CD14-positive monocyte (primary cell): Measurements from ENCODE around the gene RBBP4. TPM values are rescaled to one million over a fixed set of nuclear protein-coding genes. Genes with fewer than 3 reads are reported as not detected.

Source experiments
- DNase-seq, 3 donors: peaks; one replicate each; pipeline ENCODE4 v3.0.0-alpha.2; 2011 to 2022
- H2AFZ ChIP-seq: 2 replicates; pipeline ENCODE4 v1.6.0; 2012; ENCODE audit warnings: mild to moderate bottlenecking, low read depth, low read length, inconsistent platforms; ENCODE audit not compliant: insufficient read depth, poor library complexity, severe bottlenecking
- H3K27ac ChIP-seq, 2 donors: 1 replicate in 1 of 2; 2 replicates in 1 of 2; pipeline ENCODE4 v1.5.1; 2012 to 2013; ENCODE audit warnings: low read length in 2 of 2, control low read depth in 1 of 2, inconsistent platforms in 1 of 2, low read depth in 1 of 2, mild to moderate bottlenecking in 1 of 2
- H3K27me3 ChIP-seq, 2 donors: one replicate each; pipeline versions ENCODE4 v1.6.0 to v1.6.1; 2011 to 2013; ENCODE audit warnings: low read length in 2 of 2; ENCODE audit not compliant: control insufficient read depth in 2 of 2, insufficient read depth in 2 of 2
- H3K36me3 ChIP-seq, 2 donors: replicated peaks in 1 of 2; 1 replicate in 1 of 2; 2 replicates in 1 of 2; pipeline versions ENCODE4 v1.5.1 to v1.6.1; 2012 to 2013; ENCODE audit warnings: low read length in 2 of 2, control low read depth in 1 of 2, inconsistent platforms in 1 of 2, mild to moderate bottlenecking in 1 of 2; ENCODE audit not compliant: insufficient read depth in 2 of 2, control insufficient read depth in 1 of 2
- H3K4me1 ChIP-seq, 2 donors: 1 replicate in 1 of 2; 2 replicates in 1 of 2; pipeline versions ENCODE4 v1.5.1 to v1.6.1; 2012 to 2013; ENCODE audit warnings: low read length in 2 of 2, control low read depth in 1 of 2, inconsistent platforms in 1 of 2, mild to moderate bottlenecking in 1 of 2, moderate library complexity in 1 of 2; ENCODE audit not compliant: insufficient read depth in 2 of 2, control insufficient read depth in 1 of 2
- H3K4me2 ChIP-seq: replicated peaks from 2 replicates; pipeline ENCODE3; 2012; ENCODE audit warnings: low read length, moderate library complexity, mild to moderate bottlenecking; ENCODE audit not compliant: poor library complexity, severe bottlenecking; ENCODE audit errors: extremely low read depth
- H3K4me3 ChIP-seq, 3 experiments: fragments of 200-600 bp in 1 of 3; sonication (generic) in 1 of 3; replicated peaks in 1 of 3; 1 replicate in 2 of 3; 2 replicates in 1 of 3; pipeline ENCODE4 v1.5.1; 2011 to 2013; ENCODE audit warnings: low read length in 3 of 3, mild to moderate bottlenecking in 3 of 3, control low read depth in 2 of 3, low read depth in 2 of 3, inconsistent platforms in 1 of 3, moderate library complexity in 1 of 3
- H3K79me2 ChIP-seq: 2 replicates; pipeline ENCODE4 v1.6.0; 2012; ENCODE audit warnings: mild to moderate bottlenecking, control low read depth, inconsistent platforms, low read length, moderate library complexity; ENCODE audit not compliant: insufficient read depth
- H3K9ac ChIP-seq: 2 replicates; pipeline ENCODE4 v1.6.0; 2017; ENCODE audit warnings: low read length, mild to moderate bottlenecking; ENCODE audit not compliant: insufficient read depth, poor library complexity, severe bottlenecking
- H3K9me3 ChIP-seq, 2 donors: replicated peaks in 1 of 2; 1 replicate in 1 of 2; 2 replicates in 1 of 2; pipeline versions ENCODE4 v1.5.1 to v1.6.1; 2012 to 2013; ENCODE audit warnings: low read length in 2 of 2, control low read depth in 1 of 2; ENCODE audit not compliant: control insufficient read depth in 1 of 2, insufficient read depth in 1 of 2
- H4K20me1 ChIP-seq: 2 replicates; pipeline ENCODE4 v1.6.0; 2012; ENCODE audit warnings: mild to moderate bottlenecking, low read length, control low read depth, moderate library complexity; ENCODE audit not compliant: insufficient read depth
- H3K27ac Mint-ChIP-seq, 7 donors: one replicate each; pipeline ENCODE4 v1.8.0; 2020; ENCODE audit warnings: mild to moderate bottlenecking in 7 of 7, mixed read lengths in 7 of 7, moderate library complexity in 6 of 7, inconsistent platforms in 2 of 7
- H3K27me3 Mint-ChIP-seq, 3 donors: one replicate each; pipeline ENCODE4 v1.8.0; 2021 to 2022; ENCODE audit warnings: low read depth in 3 of 3, mild to moderate bottlenecking in 3 of 3, mixed read lengths in 3 of 3, moderate library complexity in 3 of 3, inconsistent platforms in 1 of 3
- H3K36me3 Mint-ChIP-seq, 2 donors: one replicate each; pipeline ENCODE4 v1.8.0; 2020; ENCODE audit warnings: mixed read lengths in 2 of 2, inconsistent platforms in 1 of 2, mild to moderate bottlenecking in 1 of 2
- H3K4me1 Mint-ChIP-seq: one replicate; pipeline ENCODE4 v1.8.0; 2020; ENCODE audit warnings: mild to moderate bottlenecking, mixed read lengths
- H3K4me3 Mint-ChIP-seq, 2 donors: one replicate each; pipeline ENCODE4 v1.8.0; 2020; ENCODE audit warnings: mild to moderate bottlenecking in 2 of 2, mixed read lengths in 2 of 2, moderate library complexity in 1 of 2
- H3K9me3 Mint-ChIP-seq, 7 donors: one replicate each; pipeline ENCODE4 v1.8.0; 2020 to 2022; ENCODE audit warnings: mixed read lengths in 7 of 7, mild to moderate bottlenecking in 6 of 7, moderate library complexity in 6 of 7, inconsistent platforms in 2 of 7
- CTCF ChIP-seq: fragments of 200-600 bp; IDR thresholded peaks from one replicate; pipeline ENCODE4 v1.8.0; 2022; ENCODE audit warnings: antibody characterized with exemption, mild to moderate bottlenecking
- WGBS: methylation state at CpG from one replicate; pipeline ENCODE4 v1.1.5; 2013; ENCODE audit warnings: missing lambda C conversion rate; ENCODE audit not compliant: insufficient coverage; 5-methylcytosine and 5-hydroxymethylcytosine counted together
- intact Hi-C, 2 donors: fragments of 100-400 bp; cut with micrococcal nuclease; formaldehyde crosslinking; loops; one replicate each; pipeline versions ENCODE4 v1.15.0 to v1.15.1; 2023
- polyA plus RNA-seq, 3 donors: library from polyadenylated mRNA; depleted of rRNA in 1 of 3; unstranded in 2 of 3; stranded (reverse) in 1 of 3; fragments of 300-500 nt in 2 of 3; fragments of >200 nt in 1 of 3; fragmentation: Illumina TruSeq in 2 of 3; gene quantifications; 1 replicate in 2 of 3; 2 replicates in 1 of 3; pipeline ENCODE4 v1.2.3, GENCODE V29; 2012 to 2021
- small RNA-seq: library from RNA; depleted of rRNA; stranded (forward); fragments of <200 nt; gene quantifications from one replicate; pipeline ENCODE3, GENCODE V24; 2012; ENCODE audit warnings: low read depth; ENCODE audit not compliant: insufficient read length

The RBBP4 gene
- polyA plus RNA-seq, 3 donors = 60.6 to 307 (median 274) TPM

- no peak overlapping the region for H3K27ac Mint-ChIP-seq
- H3K27ac ChIP-seq = no peak overlapping the region
- H4K20me1 ChIP-seq = no peaks in the 10 kb centered on the region
- no peak overlapping the region for H3K4me2 ChIP-seq
- no peak overlapping the region for H2AFZ ChIP-seq
- peaks cover 3 to 5% (median 3%) of the 10 kb centered on the region in 3 donors for H3K27me3 Mint-ChIP-seq
- intact Hi-C loops = no loop called here
- H3K4me3 ChIP-seq = no peak overlapping the region
- no peak overlapping the region for H3K9ac ChIP-seq
- H3K27me3 ChIP-seq = no peaks in the 10 kb centered on the region
- peaks cover 12 to 14% of the 10 kb centered on the region in 2 donors for H3K4me1 ChIP-seq
- H3K9me3 ChIP-seq = no peaks in the 10 kb centered on the region
- no peaks in the 10 kb centered on the region for H3K36me3 ChIP-seq
- no peak for DNase-seq
- no peaks in the 10 kb centered on the region for H3K79me2 ChIP-seq
- peaks cover 13% of the 10 kb centered on the region for H3K4me1 Mint-ChIP-seq
- H3K36me3 Mint-ChIP-seq = no peaks in the 10 kb centered on the region
- WGBS = 91% methylated on average over 13 of the region's 14 CpGs
- no peak for TF ChIP-seq CTCF
- no peak overlapping the region for H3K4me3 Mint-ChIP-seq
- peaks cover 0 to 2% (median 0%) of the 10 kb centered on the region in 7 donors for H3K9me3 Mint-ChIP-seq
These were observed 78.4 kb downstream of the RBBP4 start for GRCh38 chr1:32729254-32730046.

- Histone ChIP-seq H3K4me1 (no peaks in the 10 kb centered on the region), H2AFZ (no peak overlapping the region), H3K79me2 (no peaks in the 10 kb centered on the region), H3K9me3 (no peaks in the 10 kb centered on the region), H3K27ac (no peak overlapping the region), H3K4me2 (no peak overlapping the region), H4K20me1 (no peaks in the 10 kb centered on the region), H3K4me3 (no peak overlapping the region), H3K36me3 (no peaks in the 10 kb centered on the region), H3K9ac (no peak overlapping the region), H3K27me3 (no peaks in the 10 kb centered on the region)
- no peaks in the 10 kb centered on the region for H3K36me3 Mint-ChIP-seq
- no peak for DNase-seq
- H3K27ac Mint-ChIP-seq = no peak overlapping the region
- H3K9me3 Mint-ChIP-seq = no peaks in the 10 kb centered on the region
- peaks cover 3 to 8% (median 5%) of the 10 kb centered on the region in 3 donors for H3K27me3 Mint-ChIP-seq
- no peak for TF ChIP-seq CTCF
- WGBS = 65% methylated on average over 6 of the region's 9 CpGs
- H3K4me3 Mint-ChIP-seq = no peak overlapping the region
- intact Hi-C loops = no loop called here
- H3K4me1 Mint-ChIP-seq = no peaks in the 10 kb centered on the region
These were observed 82.7 kb downstream of the RBBP4 start for GRCh38 chr1:32733582-32734321.

Small RNAs within 50 kb of the gene (small RNA-seq; reads per million reads assigned to genes)
- not detected for gene RF00019

Other genes with a start within 250 kb of the RBBP4 start
- gene ZBTB8B, start 186.1 kb upstream of the RBBP4 start, polyA plus RNA-seq = not detected
- under 1 TPM in 1 of 3 donors, not detected in 2; 0.08 TPM for gene ZBTB8A, start 111.8 kb upstream of the RBBP4 start, polyA plus RNA-seq
- 10 to 100 TPM; 40.2 to 85.6 (median 83.3) TPM for gene ZBTB8OS, start 658 bp upstream of the RBBP4 start, polyA plus RNA-seq
- gene SYNC, start 51.6 kb downstream of the RBBP4 start, polyA plus RNA-seq = under 1 TPM in 1 of 3 donors, not detected in 2; 0.05 TPM
- gene YARS1, start 166.2 kb downstream of the RBBP4 start, polyA plus RNA-seq = 10 to 100 TPM; 38.1 to 42.7 (median 39.8) TPM
- gene S100PBP, start 166.4 kb downstream of the RBBP4 start, polyA plus RNA-seq = 10 to 100 TPM in 1 of 3 donors, 1 to 10 TPM in 2; 6.6 to 17.4 (median 7.1) TPM
- gene FNDC5, start 219.7 kb downstream of the RBBP4 start, polyA plus RNA-seq = not detected
- not detected for gene HPCA, start 235.3 kb downstream of the RBBP4 start, polyA plus RNA-seq